Raji (cell line): ENCODE measurements around the gene TSHB.

ENCODE experiments used
- POLR2A ChIP-seq: IDR thresholded peaks from 2 replicates; pipeline ENCODE4 v1.6.1; 2011; ENCODE audit warnings: low read depth, low read length, control low read depth; ENCODE audit not compliant: insufficient read depth

TSHB gene

DNA sequence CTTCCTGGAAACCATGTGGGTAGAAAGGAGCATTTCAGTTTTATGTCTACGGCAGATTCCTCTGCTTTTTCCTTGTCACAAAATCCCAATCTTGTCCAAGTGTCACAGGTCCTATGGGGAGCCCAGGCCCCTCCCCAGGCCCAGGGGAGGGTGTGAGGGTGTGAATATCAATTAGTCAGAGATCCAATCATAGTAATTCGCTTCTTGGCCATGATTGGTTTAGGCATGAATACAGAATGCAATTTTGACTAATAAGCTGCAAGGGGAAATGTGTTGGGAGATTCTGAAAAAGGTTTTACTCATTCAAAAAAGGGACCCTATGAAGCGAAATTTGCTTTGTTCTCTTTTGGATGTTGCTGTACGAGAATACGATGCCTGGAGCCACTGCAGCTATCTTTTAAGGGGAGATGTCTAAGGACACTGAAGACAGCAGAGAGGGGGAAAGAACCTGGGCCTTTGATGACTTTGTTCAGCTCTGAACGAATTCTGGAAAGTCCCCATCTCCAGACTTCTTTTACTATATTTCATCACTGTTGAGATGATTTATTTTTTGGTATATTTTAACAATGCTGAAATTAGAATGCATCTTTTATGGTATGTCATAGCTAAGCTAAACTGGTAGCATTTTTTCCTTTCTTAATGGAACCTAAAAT lies 41.5 kb downstream of the TSHB start:
- no peak for TF ChIP-seq POLR2A

- TF ChIP-seq POLR2A, result no peak
Measured at GRCh38 chr1:115073298-115074087, 43.9 kb downstream of the TSHB start.

DNA sequence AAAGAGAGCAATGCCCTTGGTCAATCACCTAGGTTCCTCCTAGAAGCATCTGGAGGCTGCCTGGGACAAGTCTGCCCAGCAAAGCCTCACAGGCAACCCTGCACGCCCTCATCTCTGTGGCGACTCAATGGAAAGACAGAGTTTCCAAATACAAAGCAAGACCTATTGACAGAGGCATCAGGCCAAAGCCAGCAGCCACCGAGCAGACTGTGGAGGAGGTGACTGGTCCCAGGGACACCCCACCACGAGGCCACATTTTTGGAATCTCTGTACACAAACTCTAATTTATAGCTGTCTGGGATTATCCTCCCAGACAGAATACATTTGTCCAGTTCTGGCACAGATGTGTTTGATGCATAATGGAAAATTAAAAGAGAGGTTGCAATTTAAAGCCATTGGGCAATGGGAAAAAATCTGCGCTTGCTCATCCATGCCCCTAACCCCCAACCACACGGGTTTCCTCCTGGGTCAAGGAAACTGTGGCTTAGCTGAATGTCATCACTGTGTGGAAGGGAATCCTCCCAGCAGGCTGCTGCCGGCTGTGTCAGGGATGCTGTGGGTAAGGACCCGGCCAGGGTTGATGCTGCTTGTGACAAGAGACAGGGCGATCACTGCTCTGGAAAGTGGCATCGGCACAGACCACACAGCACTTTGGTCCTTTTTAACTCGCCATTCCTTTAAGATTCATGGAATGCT lies 45.4 kb downstream of the TSHB start:
- no peak for TF ChIP-seq POLR2A

GRCh38 chr1:115076384-115076915 lies 46.8 kb downstream of the TSHB start:
- no peak for TF ChIP-seq POLR2A

DNA sequence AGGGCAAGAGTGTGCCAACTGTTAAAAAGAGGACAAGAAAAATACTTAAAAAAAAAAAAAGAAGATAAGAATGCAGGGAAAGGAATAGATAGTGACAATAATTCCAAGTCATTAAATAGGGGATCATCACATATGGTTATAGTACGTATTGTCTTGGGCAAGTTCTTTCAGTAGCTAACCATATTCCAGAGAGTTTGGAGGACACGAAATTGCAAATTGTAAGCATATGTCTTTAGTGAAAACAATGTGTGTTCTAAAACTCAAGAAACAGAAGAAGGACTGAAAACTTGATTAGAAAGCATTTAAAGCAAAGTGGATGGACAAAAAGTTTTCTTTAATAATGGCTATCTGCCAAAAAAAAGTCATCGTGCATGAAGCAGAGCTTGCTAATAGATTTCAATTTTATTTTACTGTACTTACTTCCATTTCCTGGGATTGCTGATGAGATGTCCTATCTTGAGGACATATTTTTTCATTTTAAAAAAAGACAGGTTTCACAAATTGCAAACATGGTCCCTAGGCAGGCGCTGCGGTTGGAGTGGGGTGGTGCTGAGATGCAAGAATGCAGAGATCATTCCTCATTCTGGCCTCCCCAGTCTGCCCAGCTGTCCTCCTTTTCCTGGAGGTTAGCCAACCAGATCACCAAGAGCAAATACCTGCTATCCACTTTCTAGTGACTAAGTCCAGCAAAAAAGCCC lies 47.8 kb downstream of the TSHB start:
- TF ChIP-seq POLR2A, result no peak

GRCh38 chr1:115077984-115078330 lies 48.3 kb downstream of the TSHB start:
- no peak for TF ChIP-seq POLR2A

DNA sequence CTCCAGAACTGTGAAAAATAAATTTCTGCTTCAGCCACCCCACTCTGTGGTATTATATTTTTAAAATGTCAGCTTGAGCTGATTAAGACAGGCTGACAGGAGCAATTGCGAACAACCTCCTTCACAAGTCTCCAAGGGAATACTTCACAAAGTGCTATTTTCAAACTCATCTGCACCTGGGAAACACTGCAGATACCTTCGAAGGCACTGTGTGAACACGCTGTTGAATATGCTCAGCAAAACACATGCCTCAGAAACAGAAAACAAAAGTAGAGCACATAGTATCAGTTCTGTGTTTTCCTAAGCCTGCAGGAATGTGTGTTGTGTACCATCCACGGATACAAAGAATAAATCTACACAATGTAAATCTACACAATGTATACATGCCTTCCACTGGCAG lies 49.1 kb downstream of the TSHB start:
- no peak for TF ChIP-seq POLR2A

DNA sequence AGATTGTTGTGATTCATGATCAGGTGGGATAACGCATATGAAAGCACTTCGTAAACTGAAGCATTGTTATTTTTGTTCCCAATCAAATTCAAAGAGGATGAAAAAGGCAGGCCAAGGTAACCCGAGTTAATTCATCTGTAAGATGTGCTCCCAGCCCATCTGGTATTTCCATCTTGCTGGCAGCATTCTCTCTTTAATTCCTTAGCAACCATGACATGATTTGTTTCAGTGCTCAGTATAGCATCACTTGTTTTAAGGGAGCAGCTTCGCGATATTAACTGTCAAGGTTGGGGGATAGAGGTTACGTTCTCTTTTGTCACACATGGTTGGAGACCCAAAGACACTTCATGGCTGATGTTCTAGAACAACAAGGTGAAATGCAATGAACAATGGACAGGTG lies 53.3 kb downstream of the TSHB start:
- no peak for TF ChIP-seq POLR2A
